ENCODE results near the gene TUBB6. TPM values are rescaled to one million over a fixed set of nuclear protein-coding genes. Genes with fewer than 3 reads are reported as not detected.

Gene TUBB6
- total RNA-seq, 1 donor from 2014 or later, result 31.9 TPM

GRCh38 chr18:12296457-12296856 lies 11.6 kb upstream of the TUBB6 start:
- no peak for TF ChIP-seq CTCF (IDR thresholded peaks at IDR 0.05)
- H3K36me3 Mint-ChIP-seq (ENCODE audit: low read depth), result no peaks in the 10 kb centered on the region
- peaks cover 13% of the 10 kb centered on the region for H3K27me3 Mint-ChIP-seq
- no peaks in the 10 kb centered on the region for H3K9me3 Mint-ChIP-seq
- POLR2A ChIA-PET, result no interaction called here
- no peak overlapping the region for H3K4me3 Mint-ChIP-seq
- DNase-seq, result no peak
- H3K27ac Mint-ChIP-seq, result no peak overlapping the region
- no peaks in the 10 kb centered on the region for H3K4me1 Mint-ChIP-seq
- CTCF ChIA-PET, result no interaction called here
- no peak for ATAC-seq (ENCODE audit: low read depth)
- intact Hi-C loops (cut with micrococcal nuclease), result no loop called here

GRCh38 chr18:12299862-12300261 lies 8.2 kb upstream of the TUBB6 start:
- H3K4me3 Mint-ChIP-seq, result no peak overlapping the region
- H3K27me3 Mint-ChIP-seq, result peaks cover 17% of the 10 kb centered on the region
- ChIA-PET CTCF (no interaction called here), POLR2A (no interaction called here)
- TF ChIP-seq CTCF (IDR thresholded peaks at IDR 0.05), result no peak
- no peak for DNase-seq
- intact Hi-C loops (cut with micrococcal nuclease), result no loop called here
- no peak for ATAC-seq (ENCODE audit: low read depth)
- H3K36me3 Mint-ChIP-seq (ENCODE audit: low read depth), result no peaks in the 10 kb centered on the region
- H3K27ac Mint-ChIP-seq, result no peak overlapping the region
- no peaks in the 10 kb centered on the region for H3K4me1 Mint-ChIP-seq
- H3K9me3 Mint-ChIP-seq, result no peaks in the 10 kb centered on the region

- peaks cover 17% of the 10 kb centered on the region for H3K27me3 Mint-ChIP-seq
- ATAC-seq (ENCODE audit: low read depth) (no peak), DNase-seq (no peak)
- H3K4me1 Mint-ChIP-seq, result no peaks in the 10 kb centered on the region
- POLR2A ChIA-PET, result no interaction called here
- TF ChIP-seq CTCF (IDR thresholded peaks at IDR 0.05), result no peak
- no peak overlapping the region for H3K27ac Mint-ChIP-seq
- CTCF ChIA-PET, result no interaction called here
- no peaks in the 10 kb centered on the region for H3K9me3 Mint-ChIP-seq
- no peak overlapping the region for H3K4me3 Mint-ChIP-seq
- intact Hi-C loops (cut with micrococcal nuclease), result no loop called here
- no peaks in the 10 kb centered on the region for H3K36me3 Mint-ChIP-seq (ENCODE audit: low read depth)
Observed at GRCh38 chr18:12301263-12302005, 6.6 kb upstream of the TUBB6 start.

- CTCF ChIA-PET, result no interaction called here
- no peak for ATAC-seq (ENCODE audit: low read depth)
- no peaks in the 10 kb centered on the region for H3K36me3 Mint-ChIP-seq (ENCODE audit: low read depth)
Observed at GRCh38 chr18:12302391-12303147, 5.5 kb upstream of the TUBB6 start.

More at GRCh38 chr18:12302391-12303147, 5.5 kb upstream of the TUBB6 start:
- POLR2A ChIA-PET, result no interaction called here
- TF ChIP-seq CTCF (IDR thresholded peaks at IDR 0.05), result no peak
- no peak overlapping the region for H3K4me3 Mint-ChIP-seq
- no peak for DNase-seq
- intact Hi-C loops (cut with micrococcal nuclease), result no loop called here
- H3K9me3 Mint-ChIP-seq, result no peaks in the 10 kb centered on the region
- H3K4me1 Mint-ChIP-seq, result peaks cover 11% of the 10 kb centered on the region
- H3K27ac Mint-ChIP-seq, result no peak overlapping the region
- H3K27me3 Mint-ChIP-seq, result peaks cover 20% of the 10 kb centered on the region

Measured in activated B cell treated with CpG ODN at 0.5 μM for 24 hours (primary cell).